IMR-90 (cell line): Measurements from ENCODE around the gene REPS1. TPM values are rescaled to one million over a fixed set of nuclear protein-coding genes. Genes with fewer than 3 reads are reported as not detected.

ENCODE experiments used
- ATAC-seq: fragments of 200-7000 bp; cut with Tn5 transposase; 2 replicates; pipeline ENCODE4 v1.9.1; 2020; ENCODE audit warnings: low read depth, mild to moderate bottlenecking, moderate library complexity
- BruUV-seq: library from RNA; stranded (reverse); fragments of 400-500 nt; replicated peaks from 2 replicates; lab custom pipeline; 2021; lab: Mats Ljungman, UMichigan
- CTCF ChIA-PET: fragments of 300-600 bp; formaldehyde crosslinking; extraction: SDS; loops from one replicate; lab custom pipeline; 2021; ENCODE audit warnings: antibody characterized with exemption; lab: Yijun Ruan, JAX
- POLR2A ChIA-PET: fragments of 300-600 bp; sonication (Branson Sonifier 250); formaldehyde crosslinking; loops from one replicate; lab custom pipeline; 2022; ENCODE audit warnings: antibody characterized with exemption; ENCODE audit not compliant: unreplicated experiment; lab: Charles Lee
- DNase-seq: peaks from one replicate; pipeline ENCODE4 v3.0.0; 2013
- H2AFZ ChIP-seq: replicated peaks from 2 replicates; pipeline ENCODE3; 2013; ENCODE audit warnings: low read length, mild to moderate bottlenecking; ENCODE audit not compliant: poor library complexity
- H2AK5ac ChIP-seq: 2 replicates; pipeline ENCODE4 v1.6.1; 2013; ENCODE audit warnings: low read depth, low read length, inconsistent platforms
- H2AK9ac ChIP-seq: replicated peaks from 2 replicates; pipeline ENCODE3; 2013; ENCODE audit warnings: mild to moderate bottlenecking, low read depth, low read length, moderate library complexity; ENCODE audit not compliant: poor library complexity
- H2BK120ac ChIP-seq: 2 replicates; pipeline ENCODE4 v1.6.1; 2013; ENCODE audit warnings: low read depth, low read length, inconsistent platforms
- H2BK15ac ChIP-seq: 3 replicates; pipeline ENCODE4 v1.6.1; 2013; ENCODE audit warnings: low read depth, low read length, inconsistent platforms
- H2BK20ac ChIP-seq: 2 replicates; pipeline ENCODE4 v1.6.1; 2013; ENCODE audit warnings: low read depth, mild to moderate bottlenecking, inconsistent platforms, low read length, moderate library complexity
- H2BK5ac ChIP-seq: 2 replicates; pipeline ENCODE4 v1.6.1; 2013; ENCODE audit warnings: mild to moderate bottlenecking, low read depth, low read length, inconsistent platforms; ENCODE audit not compliant: poor library complexity, severe bottlenecking
- H3K14ac ChIP-seq: replicated peaks from 2 replicates; pipeline ENCODE4 v1.6.1; 2013; ENCODE audit warnings: low read depth, low read length, inconsistent platforms
- H3K18ac ChIP-seq: 2 replicates; pipeline ENCODE4 v1.6.1; 2013; ENCODE audit warnings: low read depth, low read length, control low read depth
- H3K23ac ChIP-seq: 2 replicates; pipeline ENCODE4 v1.6.1; 2013; ENCODE audit warnings: low read depth, low read length, inconsistent platforms
- H3K27ac ChIP-seq: 2 replicates; pipeline ENCODE4 v1.5.1; 2013; ENCODE audit warnings: mild to moderate bottlenecking, control low read depth, low read length; ENCODE audit not compliant: insufficient read depth
- H3K27me3 ChIP-seq: 2 replicates; pipeline ENCODE4 v1.6.1; 2013; ENCODE audit warnings: low read length; ENCODE audit not compliant: control insufficient read depth, insufficient read depth
- H3K36me3 ChIP-seq: 2 replicates; pipeline ENCODE4 v1.6.1; 2013; ENCODE audit warnings: low read length, mixed read lengths; ENCODE audit not compliant: control insufficient read depth, insufficient read depth
- H3K4ac ChIP-seq: 2 replicates; pipeline ENCODE4 v1.6.1; 2013; ENCODE audit warnings: low read depth, low read length, inconsistent platforms
- H3K4me1 ChIP-seq: 2 replicates; pipeline ENCODE4 v1.6.1; 2013; ENCODE audit warnings: low read length, mixed read lengths; ENCODE audit not compliant: control insufficient read depth, insufficient read depth
- H3K4me2 ChIP-seq: 2 replicates; pipeline ENCODE4 v1.6.1; 2013; ENCODE audit warnings: low read depth, mild to moderate bottlenecking, control low read depth, low read length, moderate library complexity
- H3K4me3 ChIP-seq: 2 replicates; pipeline ENCODE4 v1.5.1; 2013; ENCODE audit warnings: low read depth, mild to moderate bottlenecking, control low read depth, low read length, moderate library complexity; ENCODE audit not compliant: insufficient read depth
- H3K56ac ChIP-seq: 2 replicates; pipeline ENCODE4 v1.6.1; 2013; ENCODE audit warnings: low read length, inconsistent platforms; ENCODE audit not compliant: insufficient read depth; ENCODE audit errors: extremely low read depth
- H3K79me1 ChIP-seq, 2 experiments: 2 replicates each; pipeline ENCODE4 v1.6.1; 2013; ENCODE audit warnings: low read length in 2 of 2, inconsistent platforms in 1 of 2, low read depth in 1 of 2
- H3K9ac ChIP-seq: 2 replicates; pipeline ENCODE4 v1.6.1; 2013; ENCODE audit warnings: low read depth, low read length, control low read depth
- H3K9me1 ChIP-seq: 2 replicates; pipeline ENCODE4 v1.6.1; 2013; ENCODE audit warnings: low read length, inconsistent platforms; ENCODE audit not compliant: insufficient read depth
- H3K9me3 ChIP-seq: 2 replicates; pipeline ENCODE4 v1.6.1; 2013; ENCODE audit warnings: low read length; ENCODE audit not compliant: control insufficient read depth, insufficient read depth
- H4K20me1 ChIP-seq: 2 replicates; pipeline ENCODE4 v1.6.1; 2013; ENCODE audit warnings: low read length, inconsistent platforms; ENCODE audit not compliant: insufficient read depth
- H4K5ac ChIP-seq: 2 replicates; pipeline ENCODE4 v1.6.1; 2013; ENCODE audit warnings: mild to moderate bottlenecking, low read depth, low read length, control low read depth
- H4K8ac ChIP-seq, 2 experiments: 2 replicates each; pipeline ENCODE4 v1.6.1; 2013; ENCODE audit warnings: low read depth in 2 of 2, low read length in 2 of 2, control low read depth in 1 of 2, inconsistent platforms in 1 of 2
- H4K91ac ChIP-seq: 2 replicates; pipeline ENCODE4 v1.6.1; 2013; ENCODE audit warnings: low read depth, low read length, inconsistent platforms; ENCODE audit not compliant: insufficient read depth
- CEBPB ChIP-seq: IDR thresholded peaks from 2 replicates; pipeline ENCODE4 v1.6.1; 2012; ENCODE audit warnings: low read depth, low read length, improper control_type of control experiment
- CHD1 ChIP-seq: IDR thresholded peaks from 2 replicates; pipeline ENCODE4 v1.6.1; 2012; ENCODE audit warnings: low read depth, low read length, improper control_type of control experiment
- FOS ChIP-seq: fragments of 150-350 bp; IDR thresholded peaks from 2 replicates; pipeline ENCODE4 v1.6.1; 2016; ENCODE audit warnings: low read depth, low read length
- MAZ ChIP-seq: IDR thresholded peaks from 2 replicates; pipeline ENCODE4 v1.6.1; 2012; ENCODE audit warnings: low read depth, mild to moderate bottlenecking, low read length, improper control_type of control experiment, moderate library complexity, borderline replicate concordance
- POLR2A ChIP-seq: IDR thresholded peaks from 2 replicates; pipeline ENCODE4 v1.6.1; 2012; ENCODE audit warnings: mild to moderate bottlenecking, low read depth, low read length
- RAD21 ChIP-seq: IDR thresholded peaks from 2 replicates; pipeline ENCODE4 v1.6.1; 2012; ENCODE audit warnings: low read length, improper control_type of control experiment
- RFX5 ChIP-seq: IDR thresholded peaks from 2 replicates; pipeline ENCODE4 v1.8.0; 2012; ENCODE audit warnings: low read depth, mild to moderate bottlenecking, low read length, moderate library complexity
- SMC3 ChIP-seq: fragments of 150-350 bp; IDR thresholded peaks from 2 replicates; pipeline ENCODE4 v1.6.1; 2016; ENCODE audit warnings: low read depth, mild to moderate bottlenecking, antibody characterized with exemption, low read length, moderate library complexity
- WGBS, 2 experiments: methylation state at CpG; one replicate each; pipeline versions ENCODE4 v1.1.5 to v1.1.7; 2013; ENCODE audit warnings: missing lambda C conversion rate in 2 of 2; ENCODE audit not compliant: insufficient read length in 1 of 2; ENCODE audit errors: extremely low coverage in 2 of 2; 5-methylcytosine and 5-hydroxymethylcytosine counted together
- dilution Hi-C: fragments of 300-500 bp; cut with HindIII; formaldehyde crosslinking; loops from one replicate; pipeline ENCODE4 v1.14.3; 2018; ENCODE audit warnings: low sequenced_read_pairs; ENCODE audit not compliant: unreplicated experiment
- in situ Hi-C: fragments of 300-500 bp; cut with MboI; formaldehyde crosslinking; loops from 3 replicates; pipeline ENCODE4 v1.14.3; 2019; ENCODE audit warnings: low sequenced_read_pairs, inconsistent platforms, mixed read lengths
- intact Hi-C: fragments of 100-400 bp; cut with micrococcal nuclease; formaldehyde crosslinking; loops from 2 replicates; pipeline ENCODE4 v1.10.0; 2022
- polyA plus RNA-seq, 3 experiments: library from polyadenylated mRNA; depleted of rRNA; stranded (reverse); fragments of >200 nt; gene quantifications; 2 replicates each; pipeline ENCODE4 v1.2.3, GENCODE V29; 2012; ENCODE audit warnings: low replicate concordance in 1 of 3
- total RNA-seq: library from RNA; depleted of rRNA; stranded (reverse); fragments of >200 nt; gene quantifications from 2 replicates; pipeline ENCODE4 v1.2.3, GENCODE V29; 2012

The REPS1 gene
- total and polyA plus RNA-seq, 2 of the 4 experiments (the other 2 are of a cell fraction): 21.9 to 24.2 TPM

DNA sequence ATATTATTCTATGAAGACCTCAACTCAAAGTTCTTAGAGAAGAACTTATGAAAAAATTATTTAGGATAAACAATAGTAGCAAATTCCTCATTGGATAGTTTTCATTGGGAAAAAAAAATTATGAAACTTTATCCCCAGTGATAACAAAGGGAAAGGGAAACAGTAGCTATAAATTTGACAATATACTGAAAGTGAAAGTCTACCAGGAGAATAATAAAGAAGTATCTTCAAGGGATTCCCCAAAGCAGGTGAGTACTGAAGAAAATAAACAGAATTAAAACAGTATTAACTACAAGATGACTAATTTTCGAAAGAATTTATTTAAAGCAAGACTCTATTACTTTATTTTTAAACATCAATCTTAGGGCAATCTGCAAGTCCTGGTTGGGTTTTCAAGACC is 56.4 kb downstream of the REPS1 start:
- Histone ChIP-seq H4K20me1 (no peaks in the 10 kb centered on the region), H3K4me3 (no peak overlapping the region), H2BK5ac (no peak overlapping the region), H3K18ac (no peak overlapping the region), H4K8ac (no peak overlapping the region), H3K4ac (no peak overlapping the region), H3K14ac (no peak overlapping the region), H3K9me3 (no peaks in the 10 kb centered on the region), H3K56ac (no peak overlapping the region), H3K27ac (no peak overlapping the region), H3K36me3 (peaks cover 3% of the 10 kb centered on the region; the same call in 1 of the 2 replicates), H3K79me1 (no peaks in the 10 kb centered on the region; a peak in 1 of 4 replicates), H3K9me1 (no peaks in the 10 kb centered on the region), H2AK5ac (no peak overlapping the region), H2AFZ (no peak overlapping the region), H3K9ac (no peak overlapping the region), H4K91ac (no peak overlapping the region), H2BK15ac (no peak overlapping the region), H3K4me1 (no peaks in the 10 kb centered on the region), H2BK20ac (no peak overlapping the region), H3K4me2 (no peak overlapping the region), H2AK9ac (no peak overlapping the region), H4K5ac (no peak overlapping the region), H2BK120ac (no peak overlapping the region), H3K23ac (no peak overlapping the region), H3K27me3 (no peaks in the 10 kb centered on the region)
- intact Hi-C loops (loop anchor here (1.0 kb wide), 1 partner anchor 20 kb away; no protein-coding TSS in a partner anchor), in situ Hi-C loops (no loop called here), dilution Hi-C loops (no loop called here)
- CTCF ChIA-PET: interaction anchor here (0.6 kb wide), 1 partner anchor 848 kb away, joined by 3 read pairs; no protein-coding TSS in a partner anchor
- DNase-seq (no peak), ATAC-seq (no peak)
- no TSS peak for BruUV-seq
- WGBS, 2 experiments: 80% methylated on average over 1 of the region's 1 CpG; no CpG with 5 or more reads in 1 of the 2 experiments
- TF ChIP-seq RAD21 (no peak), POLR2A (no peak), CEBPB (no peak), MAZ (no peak), SMC3 (no peak), RFX5 (no peak), FOS (no peak), CHD1 (no peak)
- POLR2A ChIA-PET: no interaction called here
